ENCODE data around the gene VPS13D.

Gene VPS13D

DNA sequence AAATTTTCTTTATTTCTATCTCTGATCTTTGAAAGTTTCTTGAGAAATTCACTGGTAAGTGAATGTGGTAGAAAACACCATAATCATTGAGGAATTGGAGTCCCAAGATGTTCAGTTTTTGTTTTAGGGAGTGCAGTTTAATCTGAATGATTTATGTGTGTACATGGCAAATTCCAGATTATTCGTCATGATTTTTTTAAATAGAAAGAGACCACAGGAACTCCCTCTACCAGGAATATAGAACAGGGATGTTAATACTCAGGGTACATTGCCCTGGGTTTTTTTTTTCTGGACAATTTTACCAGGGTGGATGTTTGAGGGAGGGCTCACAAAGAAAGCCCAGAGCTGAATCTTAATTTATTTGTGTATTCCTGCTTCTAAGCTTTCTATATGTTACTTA, 109.0 kb downstream of the VPS13D start:
- DNase-seq: no peak

DNA sequence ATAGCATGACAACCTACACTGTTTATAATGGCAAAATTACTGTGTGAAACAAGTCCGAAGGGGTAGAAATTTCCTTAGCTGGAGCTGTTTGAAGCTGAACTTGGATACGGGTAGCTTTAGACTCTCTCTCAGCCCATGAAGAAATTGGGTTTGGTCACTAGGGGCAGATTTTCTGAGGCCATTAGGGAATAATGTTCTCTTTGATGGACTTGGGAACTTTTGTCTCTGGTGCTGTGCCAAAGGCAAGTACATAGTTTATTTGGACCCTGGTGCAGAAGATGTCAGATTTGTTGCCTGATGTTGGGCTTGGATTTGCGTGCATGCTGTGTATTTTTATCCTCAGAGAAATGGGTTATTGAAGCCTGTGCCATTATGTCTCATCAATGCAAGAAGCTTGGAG, 109.6 kb downstream of the VPS13D start:
- no peak for DNase-seq

DNA sequence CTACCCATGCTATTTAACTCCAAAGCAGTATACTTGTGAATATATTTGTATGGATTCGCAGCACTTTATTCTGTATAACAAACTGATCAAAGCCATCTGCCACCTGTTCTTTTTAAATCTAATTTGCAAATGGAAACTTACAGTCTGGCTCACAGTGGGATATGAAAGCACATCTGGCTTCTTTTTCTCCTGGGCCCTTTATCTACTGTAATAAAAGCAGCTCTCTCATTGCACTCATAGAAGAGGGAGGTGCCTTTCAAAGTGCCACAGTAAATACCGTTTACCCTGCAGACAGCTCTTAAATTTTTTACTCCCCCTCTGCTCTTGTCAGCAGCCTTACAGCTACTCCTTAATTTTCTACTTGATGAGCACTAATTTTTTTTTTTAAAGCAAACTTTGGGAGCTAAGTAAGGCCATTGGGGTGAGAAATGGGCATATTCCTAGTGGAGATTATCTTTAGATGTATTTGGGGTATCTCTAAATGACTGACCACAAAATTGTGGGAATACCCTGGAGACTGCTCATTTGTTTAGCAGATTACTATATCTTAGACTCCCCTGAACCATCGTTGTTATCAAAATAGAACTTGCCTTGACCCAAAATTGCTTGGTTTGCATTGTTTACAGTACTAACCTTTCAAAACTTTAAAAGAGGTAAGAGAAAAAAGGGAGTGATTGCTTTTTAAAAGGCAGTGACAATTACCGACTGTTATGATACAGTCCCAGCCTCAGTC, 110.1 kb downstream of the VPS13D start:
- DNase-seq: no peak

DNA sequence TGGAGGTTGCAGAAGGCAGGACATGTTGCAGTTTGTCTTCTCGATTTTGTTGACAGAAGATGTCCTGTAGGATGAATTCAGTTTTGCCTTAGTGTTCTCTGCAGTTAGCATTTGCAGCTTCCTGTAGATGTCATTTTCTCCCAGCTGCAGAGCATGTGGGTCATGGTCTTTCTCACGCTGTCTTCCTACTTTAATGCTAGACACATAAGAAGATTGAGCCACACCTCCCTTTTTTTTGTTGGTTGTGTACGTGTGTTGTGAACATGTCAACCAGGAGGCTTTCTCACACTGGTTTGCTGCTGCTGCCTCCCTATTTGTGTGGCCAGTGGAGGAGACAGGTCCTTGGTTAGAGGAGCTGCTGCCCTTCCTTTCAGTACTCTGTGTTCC, 110.7 kb downstream of the VPS13D start:
- no peak for DNase-seq

DNA sequence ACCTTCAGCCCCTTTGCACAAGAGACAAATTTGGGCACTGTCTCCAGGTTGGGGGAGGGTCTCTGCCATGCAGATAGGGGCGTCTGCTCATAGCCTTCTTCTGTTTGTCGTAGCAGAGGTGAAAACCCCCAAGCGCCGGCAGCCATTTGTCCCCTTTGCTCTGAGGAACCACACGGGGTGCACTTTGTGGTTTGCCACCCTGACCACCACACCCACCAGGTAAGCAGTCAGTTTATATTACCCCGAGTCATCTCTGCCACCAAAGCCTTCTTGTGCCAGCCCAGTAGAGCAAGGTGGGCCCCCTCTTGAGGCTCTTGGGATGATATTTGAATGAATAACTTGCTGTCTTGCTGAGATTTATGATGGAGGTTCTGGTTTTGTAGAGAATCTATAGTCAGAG, 111.8 kb downstream of the VPS13D start:
- DNase-seq: no peak

DNA sequence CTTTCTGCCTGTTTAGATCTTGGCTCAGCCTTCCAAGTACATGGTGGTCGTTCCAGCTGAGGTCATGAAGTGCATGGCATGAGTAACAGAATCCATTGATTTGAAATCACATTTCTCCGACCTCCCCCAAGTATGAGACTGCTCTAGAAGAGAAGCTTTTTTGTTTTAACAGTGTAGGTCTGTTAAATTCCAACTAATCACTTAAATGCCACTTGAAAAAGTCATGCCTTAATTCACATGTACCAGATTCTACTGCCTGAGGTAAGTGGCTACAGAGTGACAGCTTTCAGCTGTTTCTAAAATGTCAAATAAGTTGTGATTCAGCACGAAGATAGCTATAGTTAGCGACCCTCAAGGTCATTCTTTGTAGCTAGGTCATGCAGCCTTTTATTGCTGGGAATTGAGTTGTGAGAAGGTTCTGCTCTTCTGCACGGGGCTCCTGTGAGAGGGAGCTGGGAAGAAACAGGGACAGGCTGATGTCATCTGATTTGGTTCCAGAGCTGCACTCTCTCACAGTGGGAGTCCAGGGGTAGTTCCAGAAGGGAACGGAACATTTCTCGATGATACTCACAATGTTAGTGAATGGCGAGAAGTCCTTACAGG, 112.7 kb downstream of the VPS13D start:
- DNase-seq: no peak

DNA sequence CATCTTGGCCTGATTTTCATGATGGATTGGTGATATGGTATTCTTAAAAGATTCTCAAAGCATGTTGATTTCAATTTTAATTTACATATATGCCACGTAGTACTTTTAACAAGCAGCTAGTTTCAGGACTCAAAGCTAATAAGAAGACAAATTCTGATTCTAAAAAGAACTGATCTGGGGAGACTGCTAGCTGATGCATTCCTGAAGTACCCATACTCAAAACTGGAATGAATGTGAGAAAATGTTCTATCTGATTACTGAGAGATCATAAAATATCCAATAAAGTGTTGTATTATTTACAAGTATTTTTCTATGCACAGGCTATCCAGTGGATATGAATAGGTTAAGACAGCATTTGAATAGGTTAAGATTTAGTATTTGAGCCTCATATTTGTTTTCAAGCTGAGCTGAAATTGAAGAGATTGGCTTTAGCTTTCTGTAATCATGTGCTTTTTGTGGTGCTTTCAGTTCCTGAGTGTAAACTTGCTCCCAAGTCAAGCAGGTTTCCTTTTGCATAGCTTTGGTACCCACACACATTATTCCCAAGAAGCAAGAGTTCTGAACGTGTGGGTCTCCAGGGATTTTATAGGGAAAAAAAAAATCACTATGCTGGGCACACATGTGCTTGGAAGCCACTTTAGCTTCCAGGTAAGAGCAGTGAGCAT, 114.1 kb downstream of the VPS13D start:
- no peak for DNase-seq

DNA sequence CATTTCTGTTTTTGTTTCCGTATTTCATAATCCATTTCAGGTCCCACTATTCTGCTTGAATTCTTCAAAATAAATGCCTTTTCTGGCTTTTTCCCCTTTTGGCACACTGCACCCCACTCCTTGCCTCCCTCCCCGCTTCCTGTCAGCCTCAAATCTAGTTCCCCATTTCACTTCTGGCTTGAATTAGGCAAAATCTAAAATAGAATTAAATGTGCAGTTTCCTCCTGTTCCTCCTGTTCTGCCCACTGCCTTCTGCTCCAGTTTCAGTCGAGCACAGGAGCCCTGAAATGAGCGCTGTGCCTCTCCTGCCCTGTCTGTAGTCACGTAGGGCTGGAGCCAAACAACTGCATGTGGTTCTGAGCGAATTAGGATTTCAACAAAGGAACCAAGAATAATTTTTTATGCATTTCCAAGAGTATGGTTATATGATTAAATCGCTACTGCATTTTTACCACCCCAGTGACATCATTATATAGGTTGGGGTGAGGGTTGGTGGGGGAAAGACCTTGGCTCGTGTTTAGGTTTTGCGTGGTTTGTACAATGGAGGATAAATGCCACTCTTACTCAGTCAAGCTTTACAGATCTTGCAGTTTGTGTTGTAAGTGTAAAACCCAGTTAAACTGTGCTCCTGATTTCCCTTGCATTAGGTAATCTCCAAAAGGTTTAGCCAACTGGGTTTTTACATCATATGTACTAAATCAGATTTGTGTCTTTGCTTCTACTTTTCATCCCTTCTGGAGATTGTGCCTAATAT, 114.9 kb downstream of the VPS13D start:
- no peak for DNase-seq

DNA sequence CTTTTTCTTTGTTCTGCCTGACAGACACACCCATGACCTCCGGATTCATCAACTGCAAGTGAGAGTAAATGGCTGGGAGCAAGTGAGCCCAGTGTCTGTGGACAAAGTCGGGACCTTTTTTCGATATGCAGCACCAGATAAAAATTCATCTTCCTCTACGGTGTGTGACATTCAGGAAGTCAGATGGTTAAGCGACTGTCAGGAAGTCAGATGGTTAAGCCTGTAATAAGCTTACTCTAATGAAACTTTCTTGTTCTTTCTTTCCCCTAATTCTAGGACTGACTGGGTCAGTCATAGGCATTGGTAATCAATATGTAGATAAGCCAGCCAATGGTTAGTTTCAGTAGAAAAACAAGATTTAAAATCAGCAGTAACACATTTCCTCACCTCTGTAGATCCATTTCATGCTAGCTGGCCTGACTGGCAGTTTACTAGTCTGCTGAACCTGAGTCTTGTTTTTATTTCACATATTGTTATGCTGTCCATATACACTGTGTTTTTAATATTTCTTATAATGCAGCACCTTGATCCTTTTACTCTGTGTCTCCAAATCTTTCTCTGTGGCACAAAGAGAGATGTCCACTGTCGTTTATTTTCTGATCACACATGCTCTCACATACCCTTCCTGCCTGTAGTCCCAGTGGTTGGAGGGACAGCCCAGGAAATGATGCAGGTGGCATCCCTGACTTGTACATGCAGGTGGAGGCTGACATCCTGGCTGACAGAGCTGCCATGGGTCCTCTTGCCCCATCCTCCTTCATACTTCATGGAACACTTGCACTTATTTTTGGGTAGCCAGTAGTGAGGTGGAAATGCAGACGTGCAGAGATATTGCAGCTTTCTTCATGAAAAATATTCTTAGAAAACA, 115.8 kb downstream of the VPS13D start:
- DNase-seq: no peak

DNA sequence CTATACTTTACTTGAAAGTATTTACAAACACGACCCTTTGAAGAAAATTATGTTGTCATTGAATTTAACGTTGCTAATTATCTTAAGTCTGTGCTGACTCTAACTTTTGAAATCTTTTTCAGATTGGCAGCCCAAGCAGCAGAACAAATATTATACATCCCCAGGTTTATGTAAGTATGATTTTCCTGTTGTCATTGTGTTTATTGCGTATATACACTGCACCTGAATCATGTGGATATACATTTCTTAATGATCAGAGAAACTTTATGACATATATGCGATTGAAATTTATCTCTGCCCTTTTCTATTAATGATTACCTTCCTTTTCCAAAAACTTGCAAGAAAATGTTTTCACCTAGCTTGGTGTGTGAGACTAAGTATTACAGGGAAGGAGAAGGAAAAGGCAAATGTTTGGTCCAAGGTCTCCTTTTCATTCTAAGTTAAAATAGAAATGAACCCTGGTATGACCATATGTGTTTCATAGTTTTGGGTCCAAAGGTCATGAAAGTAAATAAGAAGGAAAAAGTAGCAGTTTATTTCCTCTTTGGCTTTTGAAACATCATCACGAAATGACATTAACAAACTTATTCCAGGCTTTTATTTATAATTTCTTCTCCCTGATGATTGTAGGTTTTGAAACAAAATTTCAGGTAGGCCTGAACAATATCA, 116.8 kb downstream of the VPS13D start:
- no peak for DNase-seq

DNA sequence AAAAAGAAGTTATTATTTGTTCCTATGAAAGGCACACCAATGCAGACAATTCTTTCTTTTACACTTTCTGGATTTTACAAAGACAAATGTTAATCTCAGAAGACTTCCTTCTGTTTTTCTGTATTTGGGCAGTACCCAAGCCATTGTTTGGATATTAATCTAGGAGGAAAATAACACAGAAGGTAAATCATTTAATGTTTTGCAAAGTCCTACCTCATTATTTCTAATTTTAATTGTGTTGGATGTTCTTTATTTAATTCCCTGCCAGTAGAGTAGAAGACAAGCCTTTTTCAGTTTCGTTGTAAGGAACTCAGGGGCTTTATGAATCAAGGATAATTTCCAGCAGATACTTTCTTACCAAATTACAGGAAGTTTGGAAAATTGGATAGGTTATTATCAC, 118.3 kb downstream of the VPS13D start:
- DNase-seq: no peak

DNA sequence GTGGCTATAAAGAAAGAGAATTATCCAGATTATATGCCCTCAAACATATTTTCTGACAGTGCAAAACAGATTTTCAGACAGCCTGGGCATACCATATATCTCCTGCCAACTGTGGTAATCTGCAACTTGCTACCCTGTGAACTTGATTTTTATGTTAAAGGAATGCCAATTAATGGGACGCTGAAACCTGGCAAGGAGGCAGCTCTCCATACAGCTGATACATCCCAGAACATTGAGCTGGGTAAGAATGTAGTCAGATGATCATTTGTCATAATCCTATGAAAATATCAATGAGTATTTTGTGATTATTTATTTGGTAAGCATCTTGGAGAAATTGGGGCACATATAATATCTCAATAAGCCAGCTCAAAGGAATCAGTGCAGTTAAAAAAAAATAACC, 124.2 kb downstream of the VPS13D start:
- no peak for DNase-seq

DNA sequence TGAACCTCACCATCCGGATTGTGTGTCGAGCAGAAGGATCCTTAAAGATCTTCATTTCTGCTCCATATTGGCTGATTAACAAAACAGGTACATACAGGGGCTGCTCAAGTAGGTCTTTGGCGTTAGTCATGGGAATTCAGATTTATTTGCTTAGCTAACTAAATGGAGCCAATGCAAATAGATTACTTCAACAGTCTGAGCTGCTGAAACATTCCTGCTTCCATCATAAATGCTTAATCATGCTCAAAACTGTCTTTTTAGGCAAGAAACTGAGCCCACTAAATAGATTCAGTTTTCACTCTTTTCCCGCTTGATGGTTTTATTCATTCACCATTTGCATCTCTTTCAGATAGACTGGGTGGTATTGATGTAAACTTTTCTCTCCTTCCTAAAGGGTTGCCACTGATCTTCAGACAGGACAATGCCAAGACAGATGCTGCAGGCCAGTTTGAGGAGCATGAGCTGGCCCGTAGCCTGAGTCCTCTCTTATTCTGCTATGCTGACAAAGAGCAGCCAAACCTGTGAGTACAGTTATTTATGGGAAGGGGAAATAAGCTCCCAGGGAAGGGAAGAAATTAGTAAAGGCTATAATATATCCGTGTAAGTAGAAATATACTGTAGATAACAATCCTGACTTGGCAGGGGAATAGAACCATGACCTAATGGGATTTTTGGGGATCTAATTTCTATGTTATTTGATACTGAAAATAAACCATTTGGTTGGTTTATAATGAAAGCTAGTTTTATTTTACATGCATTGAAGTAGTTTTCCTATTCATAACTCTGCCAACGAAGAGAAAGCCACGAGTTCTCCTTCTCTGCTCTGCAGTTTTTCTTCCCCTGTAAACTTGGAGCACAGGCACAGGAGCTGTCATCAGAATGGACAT, 126.4 kb downstream of the VPS13D start:
- DNase-seq: no peak

DNA sequence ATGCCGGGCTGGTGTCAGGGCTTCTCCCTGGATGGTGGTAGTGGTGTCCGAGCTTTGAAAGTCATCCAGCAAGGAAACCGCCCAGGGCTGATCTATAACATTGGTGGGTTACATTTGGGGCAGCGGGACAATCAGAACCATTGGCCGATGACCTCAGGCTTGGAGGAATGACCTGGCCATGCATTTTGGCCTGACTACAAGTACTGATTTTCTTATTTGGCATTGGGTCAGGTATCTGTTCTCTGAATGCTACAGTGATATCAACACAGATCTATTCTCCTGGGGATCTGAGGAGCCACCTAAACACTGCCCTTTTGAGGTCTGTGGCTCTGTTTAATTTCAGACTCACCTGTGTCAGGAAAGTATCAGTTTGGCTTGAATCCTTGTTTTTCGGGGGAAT, 128.7 kb downstream of the VPS13D start:
- DNase-seq: no peak

DNA sequence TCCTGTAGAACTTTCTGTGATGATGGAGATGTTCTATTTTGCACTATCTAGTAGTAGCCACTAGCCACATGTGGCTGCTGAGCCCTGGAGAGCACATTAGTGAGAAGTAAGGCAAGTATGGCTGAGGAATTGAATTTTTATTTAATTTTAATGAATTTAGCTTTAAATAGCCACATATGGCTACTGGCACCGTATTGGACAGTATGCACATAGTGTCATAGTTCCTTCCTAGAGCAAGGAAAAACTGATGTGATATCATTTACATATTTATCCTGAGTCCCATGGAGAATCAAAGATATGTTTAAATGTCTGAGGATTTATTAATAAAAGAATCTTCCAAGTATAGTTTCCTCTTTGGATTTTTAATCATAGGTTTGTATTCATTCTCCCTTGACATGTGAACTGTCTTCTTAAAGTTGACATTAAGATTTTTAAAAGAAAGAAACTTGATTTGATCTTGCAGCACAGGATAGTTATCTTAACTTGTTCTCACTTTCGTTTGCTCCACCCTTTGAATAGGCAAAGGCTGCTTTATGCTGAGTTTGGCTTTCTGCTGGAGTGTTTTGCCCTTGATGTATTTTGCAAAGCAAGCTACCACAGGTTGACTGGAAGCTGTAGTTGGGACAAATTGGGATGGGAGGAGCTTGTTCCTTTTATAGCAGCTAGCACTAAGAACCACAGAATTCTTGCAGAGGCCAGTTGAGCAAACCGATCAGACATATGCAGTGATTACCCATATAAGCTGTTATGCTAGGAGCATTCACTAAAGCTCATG, 129.7 kb downstream of the VPS13D start:
- no peak for DNase-seq

DNA sequence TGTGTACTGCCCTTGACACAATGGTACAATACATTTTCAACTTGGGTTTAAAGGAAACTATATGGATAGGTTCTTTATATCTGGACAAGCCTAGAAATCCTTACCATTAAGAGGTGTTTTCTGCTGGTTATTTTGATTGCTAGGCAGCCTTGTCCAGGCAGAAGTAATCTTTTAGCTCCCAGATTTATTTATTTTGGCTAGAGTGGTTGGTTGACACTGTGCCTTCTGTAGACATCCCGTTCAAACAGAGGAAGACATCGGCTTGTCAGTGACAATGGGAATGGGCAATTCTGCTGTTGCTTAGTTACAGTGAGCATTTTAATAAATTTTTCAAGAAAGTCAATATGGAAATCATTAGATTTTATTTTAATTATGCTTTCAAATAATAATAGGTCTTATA, 138.8 kb downstream of the VPS13D start:
- DNase-seq: no peak

DNA sequence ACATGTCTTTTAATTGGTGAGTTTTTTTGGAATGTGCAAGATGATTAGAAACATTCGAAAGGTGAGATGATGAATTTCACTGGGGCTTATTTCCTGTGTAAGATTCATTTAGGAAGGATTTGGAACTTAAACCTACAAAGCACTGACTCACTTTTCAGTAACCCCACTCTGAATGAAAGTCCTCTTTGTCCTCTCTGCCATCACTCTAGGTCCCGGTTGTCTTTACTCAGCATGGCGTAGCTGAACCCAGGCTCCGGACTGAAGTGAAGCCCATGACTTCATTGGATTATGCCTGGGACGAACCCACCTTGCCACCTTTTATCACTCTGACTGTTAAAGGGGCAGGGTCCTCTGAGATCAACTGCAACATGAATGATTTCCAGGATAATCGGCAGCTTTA, 139.4 kb downstream of the VPS13D start:
- no peak for DNase-seq

DNA sequence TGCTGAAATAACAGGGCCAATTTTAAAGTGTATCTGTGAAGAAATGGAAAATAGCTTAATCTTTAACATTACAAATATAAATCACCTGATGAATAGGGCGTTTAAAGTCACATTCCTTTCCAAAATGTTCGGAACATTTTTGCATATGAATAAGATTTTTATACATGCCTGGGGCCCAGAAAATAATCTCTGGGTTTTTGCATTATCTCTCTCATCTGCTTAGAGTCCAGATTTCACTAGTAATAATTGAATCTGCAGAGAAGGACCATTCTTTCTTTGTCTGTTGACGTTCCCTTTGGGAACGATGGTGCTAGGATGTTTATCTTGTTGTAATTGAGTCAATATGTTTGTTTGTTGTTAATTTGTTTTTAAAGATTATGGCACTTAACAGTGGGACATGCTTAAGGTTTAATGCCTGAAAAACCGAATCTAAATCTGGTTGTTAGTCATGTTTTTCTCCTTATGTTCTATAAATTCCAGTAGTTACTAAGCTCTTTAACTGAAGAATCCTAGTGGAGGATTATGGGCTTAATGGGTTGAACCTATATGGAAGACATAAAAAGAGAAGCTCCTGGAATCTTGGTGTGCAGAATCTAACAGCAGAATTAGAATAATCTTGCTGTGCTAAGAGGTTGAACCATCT, 140.6 kb downstream of the VPS13D start:
- DNase-seq: no peak

DNA sequence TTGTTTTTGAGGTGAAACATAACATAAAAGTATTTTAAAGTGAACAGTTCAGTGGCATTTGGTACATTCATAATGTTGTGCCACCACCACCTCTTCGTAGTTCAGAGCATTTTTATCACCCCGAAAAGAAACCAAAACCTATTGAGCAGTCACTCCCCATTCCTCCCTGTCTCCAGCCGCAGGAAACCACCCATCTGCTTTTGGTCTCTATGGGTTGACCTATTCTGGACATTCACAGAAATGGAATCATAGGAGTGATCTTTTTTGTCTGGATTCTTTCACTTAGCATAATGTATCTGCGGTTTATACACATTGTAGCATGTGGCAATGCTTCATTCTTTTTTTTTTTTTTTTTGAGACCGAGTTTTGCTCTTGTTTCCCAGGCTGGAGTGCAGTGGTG, 141.2 kb downstream of the VPS13D start:
- no peak for DNase-seq

DNA sequence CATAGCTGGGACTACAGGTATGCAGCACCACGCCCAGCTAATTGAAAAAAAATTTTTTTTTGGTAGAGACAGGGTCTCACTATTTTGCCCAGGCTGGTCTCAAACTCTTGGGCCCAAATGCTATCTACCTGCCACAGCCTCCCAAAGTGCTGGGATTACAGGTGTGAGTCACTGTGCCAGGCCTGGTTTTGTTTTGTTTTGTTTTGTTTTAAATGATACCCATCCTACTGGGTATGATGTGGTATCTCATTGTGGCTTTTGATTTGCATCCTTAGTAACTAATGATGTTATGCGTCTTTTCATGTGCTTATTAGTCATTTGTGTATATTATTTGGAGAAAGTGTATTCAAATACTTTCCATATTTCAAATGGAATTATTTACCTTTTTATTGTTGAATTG, 142.3 kb downstream of the VPS13D start:
- no peak for DNase-seq
